SK-N-SH treated with all-trans-retinoic acid at 6 μM for 48 hours (cell line): ENCODE results near the gene NIPA2.
"Not testable (repeated sequence)": the region's sequence is repeated elsewhere in the genome, so short reads cannot be mapped to it uniquely, and the experiment has no call there.

Experiments used
- ATAC-seq: fragments of 200-7000 bp; cut with Tn5 transposase; 3 replicates; pipeline ENCODE4 v1.9.1; 2020; ENCODE audit warnings: mild to moderate bottlenecking, moderate library complexity
- ARNTL ChIP-seq: fragments of 450-650 bp; formaldehyde crosslinking; IDR thresholded peaks from 2 replicates; pipeline ENCODE4 v1.5.0; 2020; ENCODE audit warnings: low read depth, mild to moderate bottlenecking, moderate library complexity, borderline replicate concordance
- BACH2 ChIP-seq: fragments of 250-450 bp; sonication (Bioruptor Pico); IDR thresholded peaks from 2 replicates; pipeline ENCODE4 v1.9.0; 2021; ENCODE audit warnings: mild to moderate bottlenecking, borderline replicate concordance
- CREB5 ChIP-seq: fragments of 250-450 bp; sonication (Bioruptor Pico); IDR thresholded peaks from 2 replicates; pipeline ENCODE4 v1.5.1; 2020; ENCODE audit warnings: low read depth, mild to moderate bottlenecking, moderate library complexity
- CSDC2 ChIP-seq: fragments of 250-450 bp; sonication (Bioruptor Pico); IDR thresholded peaks from 2 replicates; pipeline ENCODE4 v1.5.0; 2020; ENCODE audit warnings: mild to moderate bottlenecking, moderate library complexity
- ESRRG ChIP-seq: fragments of 250-450 bp; sonication (Bioruptor Pico); IDR thresholded peaks from 2 replicates; pipeline ENCODE4 v1.6.1; 2021; ENCODE audit warnings: mild to moderate bottlenecking
- GLIS3 ChIP-seq: fragments of 250-450 bp; sonication (Bioruptor Pico); IDR thresholded peaks from 2 replicates; pipeline ENCODE4 v1.5.0; 2020; ENCODE audit warnings: mild to moderate bottlenecking, moderate library complexity
- OSR1 ChIP-seq: fragments of 250-450 bp; sonication (Bioruptor Pico); IDR thresholded peaks from 2 replicates; pipeline ENCODE4 v1.8.0; 2022; ENCODE audit warnings: moderate library complexity, mild to moderate bottlenecking, inconsistent platforms
- PATZ1 ChIP-seq: fragments of 250-450 bp; sonication (Bioruptor Pico); IDR thresholded peaks from 2 replicates; pipeline ENCODE4 v1.8.0; 2020; ENCODE audit warnings: mild to moderate bottlenecking, moderate library complexity, borderline replicate concordance
- PPARA ChIP-seq: fragments of 250-450 bp; sonication (Bioruptor Pico); IDR thresholded peaks from 2 replicates; pipeline ENCODE4 v1.5.0; 2020; ENCODE audit warnings: mild to moderate bottlenecking, borderline replicate concordance
- RARB ChIP-seq: fragments of 250-450 bp; sonication (Bioruptor Pico); IDR thresholded peaks from 2 replicates; pipeline ENCODE4 v1.8.0; 2021; ENCODE audit warnings: mild to moderate bottlenecking, moderate library complexity
- SNAI2 ChIP-seq: fragments of 250-450 bp; sonication (Bioruptor Pico); IDR thresholded peaks from 2 replicates; pipeline ENCODE4 v1.5.0; 2020; ENCODE audit warnings: mild to moderate bottlenecking, moderate library complexity
- TCF4 ChIP-seq: fragments of 250-450 bp; sonication (Bioruptor Pico); IDR thresholded peaks from 2 replicates; pipeline ENCODE4 v1.8.0; 2021; ENCODE audit warnings: mild to moderate bottlenecking, moderate library complexity, borderline replicate concordance
- TOX ChIP-seq: fragments of 250-450 bp; sonication (Bioruptor Pico); IDR thresholded peaks from 2 replicates; pipeline ENCODE4 v1.8.0; 2021; ENCODE audit warnings: mild to moderate bottlenecking, moderate library complexity, borderline replicate concordance
- TSHZ2 ChIP-seq: fragments of 250-450 bp; sonication (Bioruptor Pico); IDR thresholded peaks from 2 replicates; pipeline ENCODE4 v1.5.0; 2020; ENCODE audit warnings: mild to moderate bottlenecking, moderate library complexity
- ZC3H10 ChIP-seq: fragments of 250-450 bp; sonication (Bioruptor Pico); IDR thresholded peaks from 2 replicates; pipeline ENCODE4 v1.5.1; 2021; ENCODE audit warnings: mild to moderate bottlenecking, moderate library complexity
- ZFP30 ChIP-seq: fragments of 450-650 bp; formaldehyde crosslinking; IDR thresholded peaks from 2 replicates; pipeline ENCODE4 v1.5.0; 2022; ENCODE audit warnings: mild to moderate bottlenecking, moderate library complexity
- ZNF565 ChIP-seq: fragments of 450-650 bp; formaldehyde crosslinking; conservative IDR thresholded peaks from 2 replicates; pipeline ENCODE4 v1.5.0; 2020; ENCODE audit warnings: low read depth, mild to moderate bottlenecking, moderate library complexity
- ZNF70 ChIP-seq: fragments of 450-650 bp; formaldehyde crosslinking; IDR thresholded peaks from 2 replicates; pipeline ENCODE4 v1.5.0; 2020; ENCODE audit warnings: mild to moderate bottlenecking, moderate library complexity
- ZNF8 ChIP-seq: fragments of 450-650 bp; formaldehyde crosslinking; IDR thresholded peaks from 2 replicates; pipeline ENCODE4 v1.5.0; 2020; ENCODE audit warnings: mild to moderate bottlenecking, moderate library complexity
- TF ChIP-seq, protein P1 (sequence below): fragments of 250-450 bp; sonication (Bioruptor Pico); IDR thresholded peaks from 2 replicates; pipeline ENCODE4 v1.5.1; 2021; ENCODE audit warnings: mild to moderate bottlenecking, moderate library complexity

The NIPA2 gene

DNA sequence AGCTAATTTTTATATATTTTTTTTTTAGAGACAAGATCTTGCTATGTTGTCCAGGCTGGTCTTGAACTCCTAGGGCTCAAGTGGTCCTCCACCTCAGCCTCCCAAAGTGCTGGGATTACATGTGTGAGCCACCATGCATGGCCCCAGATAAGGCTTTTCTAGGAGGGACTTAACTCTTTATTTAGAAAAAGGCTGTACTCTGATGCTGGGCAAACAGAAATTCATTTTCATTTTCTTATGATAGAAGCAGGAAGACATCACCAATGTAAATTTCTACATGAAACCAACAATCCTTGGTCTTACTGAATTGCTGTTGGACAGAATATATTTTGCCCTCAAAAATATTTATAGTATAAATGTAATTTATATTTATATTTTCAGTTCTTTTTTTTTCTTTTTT lies 42.4 kb upstream of the NIPA2 start:
- ATAC-seq: no peak
- TF ChIP-seq ARNTL (no peak), CREB5 (no peak), PATZ1 (no peak), BACH2 (CRISPR knock-in tag) (no peak), RARB (CRISPR knock-in tag) (no peak), ZNF70 (no peak), ESRRG (CRISPR knock-in tag) (no peak), SNAI2 (CRISPR knock-in tag) (no peak), ZC3H10 (CRISPR knock-in tag) (no peak), OSR1 (CRISPR knock-in tag) (no peak), TCF4 (CRISPR knock-in tag) (no peak), ZFP30 (no peak)
- TF ChIP-seq, protein P1, sequence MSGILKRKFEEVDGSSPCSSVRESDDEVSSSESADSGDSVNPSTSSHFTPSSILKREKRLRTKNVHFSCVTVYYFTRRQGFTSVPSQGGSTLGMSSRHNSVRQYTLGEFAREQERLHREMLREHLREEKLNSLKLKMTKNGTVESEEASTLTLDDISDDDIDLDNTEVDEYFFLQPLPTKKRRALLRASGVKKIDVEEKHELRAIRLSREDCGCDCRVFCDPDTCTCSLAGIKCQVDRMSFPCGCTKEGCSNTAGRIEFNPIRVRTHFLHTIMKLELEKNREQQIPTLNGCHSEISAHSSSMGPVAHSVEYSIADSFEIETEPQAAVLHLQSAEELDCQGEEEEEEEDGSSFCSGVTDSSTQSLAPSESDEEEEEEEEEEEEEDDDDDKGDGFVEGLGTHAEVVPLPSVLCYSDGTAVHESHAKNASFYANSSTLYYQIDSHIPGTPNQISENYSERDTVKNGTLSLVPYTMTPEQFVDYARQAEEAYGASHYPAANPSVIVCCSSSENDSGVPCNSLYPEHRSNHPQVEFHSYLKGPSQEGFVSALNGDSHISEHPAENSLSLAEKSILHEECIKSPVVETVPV (CRISPR knock-in tag): no peak
- TF ChIP-seq, all 23 proteins: peak for 0

DNA sequence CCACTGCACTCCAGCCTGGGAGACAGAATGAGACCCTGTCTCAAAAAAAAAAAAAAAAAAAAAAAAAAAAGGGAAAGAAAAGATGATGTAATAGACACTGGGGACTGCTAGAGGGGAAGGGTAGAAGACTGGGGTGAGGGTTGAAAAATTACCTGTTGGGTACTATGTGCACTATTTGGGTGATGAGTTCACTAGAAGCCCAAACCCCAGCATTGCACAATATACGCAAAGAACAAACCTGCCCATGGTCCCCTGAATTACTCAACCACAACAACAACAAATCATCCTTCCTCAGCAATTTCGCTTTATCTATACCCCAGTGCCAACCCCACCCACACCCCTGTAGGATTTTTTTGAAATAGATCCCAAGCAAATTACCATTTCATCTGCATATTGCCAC lies 38.6 kb upstream of the NIPA2 start:
- ATAC-seq: no peak
- no peak for TF ChIP-seq ZNF565 (CRISPR knock-in tag)
- no peak for TF ChIP-seq ARNTL
- TF ChIP-seq BACH2 (CRISPR knock-in tag): no peak
- no peak for TF ChIP-seq CREB5
- no peak for TF ChIP-seq CSDC2 (CRISPR knock-in tag)
- no peak for TF ChIP-seq SNAI2 (CRISPR knock-in tag)
- TF ChIP-seq TOX (CRISPR knock-in tag): no peak
- TF ChIP-seq, protein P1 (CRISPR knock-in tag): no peak
- no peak for TF ChIP-seq PATZ1
- no peak for TF ChIP-seq GLIS3
- no peak for TF ChIP-seq TSHZ2 (CRISPR knock-in tag)
- TF ChIP-seq PPARA (CRISPR knock-in tag): no peak
- no peak for TF ChIP-seq OSR1 (CRISPR knock-in tag)
- TF ChIP-seq ZNF70: no peak
- no peak for TF ChIP-seq TCF4 (CRISPR knock-in tag)
- TF ChIP-seq ZNF8 (CRISPR knock-in tag): no peak
- TF ChIP-seq RARB (CRISPR knock-in tag): no peak

DNA sequence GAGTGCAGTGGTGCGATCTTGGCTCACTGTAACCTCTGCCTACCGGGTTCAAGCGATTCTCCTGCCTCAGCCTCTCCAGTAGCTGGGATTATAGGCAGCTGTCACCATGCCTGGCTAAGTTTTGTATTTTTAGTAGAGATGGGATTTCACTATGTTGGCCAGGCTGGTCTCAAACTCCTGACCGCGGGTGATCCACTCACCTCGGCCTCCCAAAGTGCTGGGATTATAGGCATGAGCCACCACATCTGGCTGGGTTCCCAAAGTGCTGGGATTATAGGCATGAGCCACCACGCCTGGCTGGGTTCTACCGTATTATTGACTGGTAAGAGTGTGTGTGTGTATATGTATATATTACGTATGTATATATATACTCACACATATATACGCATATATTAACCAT lies 35.5 kb upstream of the NIPA2 start:
- ATAC-seq: not testable (repeated sequence)
